ENCODE data around the gene MUC6.

GRCh38 chr11:1067812-1068496 is 31.4 kb upstream of the MUC6 start:
- no peak for TF ChIP-seq ZNF138 (tag by site-specific recombination; IDR thresholded peaks at IDR 0.05; ENCODE audit: borderline replicate concordance)
- no peak for TF ChIP-seq CTCF (tag by site-specific recombination; IDR thresholded peaks at IDR 0.05)
- TF ChIP-seq ZNF274 (IDR thresholded peaks at IDR 0.05; ENCODE audit: low read length): no peak
- TF ChIP-seq ZNF274 (tag by site-specific recombination; IDR thresholded peaks at IDR 0.05; ENCODE audit: borderline replicate concordance): no peak
- TF ChIP-seq MZF1 (tag by site-specific recombination; IDR thresholded peaks at IDR 0.05; ENCODE audit: borderline replicate concordance): no peak
- no peak for TF ChIP-seq ZNF610 (tag by site-specific recombination; IDR thresholded peaks at IDR 0.05; ENCODE audit: borderline replicate concordance)
- no peak for TF ChIP-seq ZSCAN16 (tag by site-specific recombination; IDR thresholded peaks at IDR 0.05)
- TF ChIP-seq ZNF112 (tag by site-specific recombination; IDR thresholded peaks at IDR 0.05): no peak
- no peak for TF ChIP-seq ZNF76 (tag by site-specific recombination; IDR thresholded peaks at IDR 0.05; ENCODE audit: borderline replicate concordance, low read depth)
